Parathyroid adenoma (tissue), 2 donors: ENCODE measurements around the gene HYLS1.

ENCODE experiments used
- H2AFZ ChIP-seq: fragments of 300-600 bp; sonication (generic); one replicate; pipeline ENCODE4 v1.7.0; 2017; ENCODE audit warnings: antibody characterized with exemption, mild to moderate bottlenecking
- H3K27ac ChIP-seq: fragments of 300-600 bp; sonication (generic); one replicate; pipeline ENCODE4 v1.7.0; 2017
- H3K27me3 ChIP-seq: fragments of 300-600 bp; sonication (generic); one replicate; pipeline ENCODE4 v1.7.0; 2017; ENCODE audit warnings: low read length; ENCODE audit not compliant: control insufficient read depth, insufficient read depth
- H3K36me3 ChIP-seq: fragments of 300-600 bp; sonication (generic); one replicate; pipeline ENCODE4 v1.7.0; 2017; ENCODE audit warnings: low read length; ENCODE audit not compliant: control insufficient read depth, insufficient read depth
- H3K4me1 ChIP-seq: fragments of 300-600 bp; sonication (generic); one replicate; pipeline ENCODE4 v1.7.0; 2017; ENCODE audit warnings: control low read depth
- H3K4me2 ChIP-seq: fragments of 300-600 bp; sonication (generic); one replicate; pipeline ENCODE4 v1.7.0; 2017; ENCODE audit warnings: low read length
- H3K4me3 ChIP-seq: fragments of 300-600 bp; sonication (generic); one replicate; pipeline ENCODE4 v1.7.0; 2017; ENCODE audit warnings: low read depth, low read length
- H3K79me2 ChIP-seq: fragments of 300-600 bp; sonication (generic); one replicate; pipeline ENCODE4 v1.7.0; 2017; ENCODE audit warnings: control low read depth
- H3K9ac ChIP-seq: fragments of 300-600 bp; sonication (generic); one replicate; pipeline ENCODE4 v1.7.0; 2017; ENCODE audit warnings: mild to moderate bottlenecking
- H3K9me3 ChIP-seq: fragments of 300-600 bp; sonication (generic); one replicate; pipeline ENCODE4 v1.7.0; 2017; ENCODE audit warnings: low read length; ENCODE audit not compliant: control insufficient read depth
- TF ChIP-seq, protein P1 (sequence below): fragments of 300-600 bp; sonication (generic); IDR thresholded peaks from one replicate; pipeline ENCODE4 v1.7.0; 2017; ENCODE audit warnings: antibody characterized with exemption, mild to moderate bottlenecking
- donor health status: primary hyperparathyroidism.

HYLS1 gene

GRCh38 chr11:125923012-125923579 is 35.6 kb downstream of the HYLS1 start:
- Histone ChIP-seq H3K27me3 (no peaks in the 10 kb centered on the region), H3K4me2 (no peak overlapping the region), H2AFZ (no peak overlapping the region), H3K36me3 (no peaks in the 10 kb centered on the region), H3K27ac (no peak overlapping the region), H3K4me1 (no peaks in the 10 kb centered on the region), H3K9me3 (no peaks in the 10 kb centered on the region), H3K79me2 (no peaks in the 10 kb centered on the region), H3K9ac (no peak overlapping the region), H3K4me3 (no peak overlapping the region)
- TF ChIP-seq, protein P1, sequence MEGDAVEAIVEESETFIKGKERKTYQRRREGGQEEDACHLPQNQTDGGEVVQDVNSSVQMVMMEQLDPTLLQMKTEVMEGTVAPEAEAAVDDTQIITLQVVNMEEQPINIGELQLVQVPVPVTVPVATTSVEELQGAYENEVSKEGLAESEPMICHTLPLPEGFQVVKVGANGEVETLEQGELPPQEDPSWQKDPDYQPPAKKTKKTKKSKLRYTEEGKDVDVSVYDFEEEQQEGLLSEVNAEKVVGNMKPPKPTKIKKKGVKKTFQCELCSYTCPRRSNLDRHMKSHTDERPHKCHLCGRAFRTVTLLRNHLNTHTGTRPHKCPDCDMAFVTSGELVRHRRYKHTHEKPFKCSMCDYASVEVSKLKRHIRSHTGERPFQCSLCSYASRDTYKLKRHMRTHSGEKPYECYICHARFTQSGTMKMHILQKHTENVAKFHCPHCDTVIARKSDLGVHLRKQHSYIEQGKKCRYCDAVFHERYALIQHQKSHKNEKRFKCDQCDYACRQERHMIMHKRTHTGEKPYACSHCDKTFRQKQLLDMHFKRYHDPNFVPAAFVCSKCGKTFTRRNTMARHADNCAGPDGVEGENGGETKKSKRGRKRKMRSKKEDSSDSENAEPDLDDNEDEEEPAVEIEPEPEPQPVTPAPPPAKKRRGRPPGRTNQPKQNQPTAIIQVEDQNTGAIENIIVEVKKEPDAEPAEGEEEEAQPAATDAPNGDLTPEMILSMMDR: peak; percentile 54

- TF ChIP-seq, protein P1: no peak
- Histone ChIP-seq H3K79me2 (no peaks in the 10 kb centered on the region), H3K9me3 (no peaks in the 10 kb centered on the region), H3K27me3 (no peaks in the 10 kb centered on the region), H3K4me2 (no peak overlapping the region), H3K4me1 (no peaks in the 10 kb centered on the region), H3K27ac (no peak overlapping the region), H3K4me3 (no peak overlapping the region), H3K36me3 (no peaks in the 10 kb centered on the region), H3K9ac (no peak overlapping the region), H2AFZ (no peak overlapping the region)
Measured at GRCh38 chr11:125923633-125924032, 36.2 kb downstream of the HYLS1 start.

DNA sequence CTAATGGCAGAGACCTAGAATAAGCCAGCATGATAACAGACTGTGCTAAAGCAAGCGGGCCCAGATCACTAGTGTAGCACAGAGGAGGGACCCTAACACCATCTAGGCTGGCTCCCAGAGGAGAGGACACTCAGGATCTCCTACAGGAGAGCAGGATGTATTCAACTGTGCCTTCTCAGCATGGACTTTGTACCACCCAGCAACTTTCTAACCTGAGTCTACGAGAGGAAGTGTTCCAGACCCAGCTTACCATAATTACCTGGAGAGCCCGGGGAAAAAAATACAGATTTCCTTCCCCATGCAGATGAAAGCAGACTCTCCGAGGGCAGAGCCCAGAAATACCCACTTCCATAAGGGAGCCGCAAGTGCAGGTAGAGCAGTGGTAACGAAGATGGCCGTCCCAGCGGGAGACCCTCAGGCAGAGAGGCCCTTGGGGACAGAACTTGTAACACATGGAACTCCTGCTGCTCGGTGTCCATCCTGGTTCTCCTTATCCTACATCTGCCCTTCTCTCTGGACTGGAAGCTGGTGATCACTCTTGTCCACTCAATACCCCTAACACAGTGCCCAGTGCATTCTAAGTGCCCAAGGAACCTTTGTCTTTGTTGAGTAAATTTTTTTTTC is 37.0 kb downstream of the HYLS1 start:
- no peaks in the 10 kb centered on the region for H3K79me2 ChIP-seq
- no peak overlapping the region for H3K4me3 ChIP-seq
- no peaks in the 10 kb centered on the region for H3K4me1 ChIP-seq
- H2AFZ ChIP-seq: no peak overlapping the region
- no peak overlapping the region for H3K27ac ChIP-seq
- TF ChIP-seq, protein P1: no peak
- H3K9ac ChIP-seq: no peak overlapping the region
- H3K36me3 ChIP-seq: no peaks in the 10 kb centered on the region
- H3K4me2 ChIP-seq: no peak overlapping the region
- H3K9me3 ChIP-seq: no peaks in the 10 kb centered on the region
- H3K27me3 ChIP-seq: no peaks in the 10 kb centered on the region

DNA sequence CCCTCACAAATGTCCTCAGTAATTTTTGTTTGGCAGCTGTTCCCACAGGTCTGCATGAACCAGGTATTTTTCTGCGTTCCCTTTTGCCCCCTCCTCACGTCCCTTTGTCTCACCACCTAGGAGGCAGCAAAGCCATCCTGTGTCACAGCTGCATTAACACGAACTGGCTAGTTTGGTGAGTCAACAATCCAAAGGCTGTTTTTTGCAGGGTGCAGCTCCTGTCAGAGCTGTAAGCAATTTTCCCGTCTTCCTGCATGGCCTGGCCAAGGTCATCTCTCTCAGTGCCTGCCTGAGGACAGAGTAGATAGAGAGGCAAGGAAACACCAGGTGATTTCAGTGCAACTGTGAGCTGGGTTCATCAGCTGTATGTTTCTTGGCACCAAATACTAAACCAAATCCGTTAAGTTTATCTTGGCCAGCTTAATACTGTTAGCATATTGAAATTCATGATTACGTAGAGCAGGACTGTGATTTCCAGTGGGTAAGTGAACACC is 37.8 kb downstream of the HYLS1 start:
- Histone ChIP-seq H3K9ac (no peak overlapping the region), H3K4me1 (no peaks in the 10 kb centered on the region), H3K4me2 (no peak overlapping the region), H3K9me3 (no peaks in the 10 kb centered on the region), H3K79me2 (no peaks in the 10 kb centered on the region), H3K36me3 (no peaks in the 10 kb centered on the region), H3K4me3 (no peak overlapping the region), H2AFZ (no peak overlapping the region), H3K27ac (no peak overlapping the region), H3K27me3 (no peaks in the 10 kb centered on the region)
- TF ChIP-seq, protein P1: no peak

- no peaks in the 10 kb centered on the region for H3K27me3 ChIP-seq
- TF ChIP-seq, protein P1: no peak
- H3K9ac ChIP-seq: no peak overlapping the region
Measured at GRCh38 chr11:125925804-125926203, 38.3 kb downstream of the HYLS1 start.

More at GRCh38 chr11:125925804-125926203, 38.3 kb downstream of the HYLS1 start:
- Histone ChIP-seq H3K27ac (no peak overlapping the region), H3K36me3 (no peaks in the 10 kb centered on the region), H3K9me3 (no peaks in the 10 kb centered on the region), H3K4me1 (no peaks in the 10 kb centered on the region), H3K4me3 (no peak overlapping the region), H3K4me2 (no peak overlapping the region), H2AFZ (no peak overlapping the region), H3K79me2 (no peaks in the 10 kb centered on the region)
